GM21529 (cell line): ENCODE results near the gene SEPTIN10.
"Not testable (repeated sequence)": the region's sequence is repeated elsewhere in the genome, so short reads cannot be mapped to it uniquely, and the experiment has no call there.

ENCODE experiments used
- ATAC-seq: cut with Tn5 transposase; IDR thresholded peaks from one replicate; pipeline ENCODE4 v1.9.1; 2021; ENCODE audit not compliant: unreplicated experiment

The SEPTIN10 gene

DNA sequence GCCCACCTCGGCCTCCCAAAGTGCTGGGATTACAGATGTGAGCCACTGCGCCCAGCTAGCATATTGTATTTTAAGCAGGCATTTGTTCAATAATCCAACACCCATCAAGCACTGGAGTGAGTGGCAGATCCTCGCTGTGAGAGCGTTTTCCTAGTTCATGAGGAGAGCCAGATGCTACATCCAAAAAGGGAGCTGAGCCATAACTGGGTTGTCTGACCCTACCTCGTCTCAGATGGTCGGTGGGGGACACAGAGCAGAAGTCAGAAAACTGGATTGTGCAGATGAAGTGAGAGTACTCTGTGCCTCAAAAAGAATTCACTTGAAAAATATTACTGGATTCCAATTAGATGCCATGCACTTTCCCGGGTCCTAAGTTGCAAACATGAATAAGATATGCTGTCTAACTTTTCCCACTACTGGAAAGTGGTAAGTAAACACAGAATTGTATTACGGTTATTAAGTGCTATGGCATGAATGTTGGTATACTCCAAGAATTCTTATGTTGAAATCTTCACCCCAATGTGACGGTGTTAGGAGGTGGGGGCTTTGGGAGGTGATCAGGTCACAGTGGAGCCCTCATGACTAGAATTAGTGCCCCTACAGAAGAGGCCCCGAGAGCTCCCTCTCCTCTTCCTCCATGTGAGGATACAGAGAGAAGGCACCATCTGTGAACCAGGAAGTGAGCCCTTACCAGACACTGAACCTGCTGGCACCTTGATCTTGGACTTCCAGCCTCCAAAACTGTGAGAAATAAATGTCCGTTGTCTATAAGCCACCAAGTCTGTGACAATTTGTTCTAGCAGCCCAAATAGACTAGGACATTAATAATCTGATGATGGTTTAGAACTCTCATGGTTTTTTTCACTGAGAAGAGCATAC lies 21.9 kb upstream of the SEPTIN10 start:
- no peak for ATAC-seq

DNA sequence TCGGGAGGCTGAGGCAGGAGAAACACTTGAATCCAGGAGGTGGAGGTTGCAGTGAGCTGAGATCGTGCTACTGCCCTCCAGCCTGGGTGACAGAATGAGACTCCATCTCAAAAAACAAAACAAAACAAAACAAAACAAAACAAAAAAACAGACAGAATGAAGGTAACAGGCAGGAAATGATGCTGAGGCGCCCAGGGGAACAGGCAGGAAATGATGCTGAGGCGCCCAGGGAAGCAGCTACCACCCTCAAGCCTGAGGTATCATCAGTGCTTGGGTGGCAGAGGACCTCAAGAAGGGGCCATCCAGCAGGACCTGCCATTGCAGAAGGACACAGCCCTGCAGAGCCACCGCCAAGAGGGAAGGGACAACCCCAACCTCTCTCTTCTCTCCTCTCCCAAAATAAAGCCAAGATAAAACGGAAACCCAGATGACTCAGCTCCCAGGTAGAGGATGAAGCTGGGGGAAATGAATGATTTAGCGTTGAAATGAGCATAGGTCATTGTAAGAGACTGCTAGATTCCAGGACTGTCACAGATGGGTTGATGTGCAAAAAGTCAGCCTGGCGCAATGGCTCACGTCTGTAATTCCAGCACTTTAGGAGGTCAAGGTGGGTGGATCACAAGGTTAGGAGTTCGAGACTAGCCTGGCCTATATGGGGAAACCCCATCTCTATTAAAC lies 19.7 kb upstream of the SEPTIN10 start:
- no peak for ATAC-seq

DNA sequence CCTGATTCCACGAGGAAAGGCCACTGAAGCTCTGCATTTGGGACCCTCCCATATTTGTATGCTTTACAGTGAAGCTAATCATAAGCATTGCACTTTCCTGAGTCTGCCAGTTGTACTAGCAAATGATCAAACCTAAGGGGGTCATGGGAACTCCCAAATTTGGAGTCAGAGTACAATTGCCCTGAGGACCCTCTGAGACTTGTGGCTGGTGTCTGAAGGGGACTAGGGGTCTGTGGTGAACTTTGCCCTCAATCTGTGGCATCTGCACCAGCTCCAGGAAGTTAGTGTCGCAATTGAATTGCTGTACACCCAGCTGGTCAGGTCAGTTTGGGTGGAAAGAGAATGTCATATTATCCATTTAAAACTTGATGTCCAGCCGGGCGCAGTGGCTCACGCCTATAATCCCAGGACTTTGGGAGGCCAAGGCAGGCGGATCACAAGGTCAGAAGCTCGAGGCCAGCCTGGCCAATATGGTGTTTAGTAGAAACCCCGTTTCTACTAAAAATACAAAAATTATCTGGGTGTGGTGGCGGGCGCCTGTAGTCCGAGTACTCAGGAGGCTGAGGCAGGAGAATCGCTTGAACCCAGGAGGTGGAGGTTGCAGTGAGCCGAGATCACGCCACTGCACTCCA lies 18.5 kb upstream of the SEPTIN10 start:
- ATAC-seq, result no peak

DNA sequence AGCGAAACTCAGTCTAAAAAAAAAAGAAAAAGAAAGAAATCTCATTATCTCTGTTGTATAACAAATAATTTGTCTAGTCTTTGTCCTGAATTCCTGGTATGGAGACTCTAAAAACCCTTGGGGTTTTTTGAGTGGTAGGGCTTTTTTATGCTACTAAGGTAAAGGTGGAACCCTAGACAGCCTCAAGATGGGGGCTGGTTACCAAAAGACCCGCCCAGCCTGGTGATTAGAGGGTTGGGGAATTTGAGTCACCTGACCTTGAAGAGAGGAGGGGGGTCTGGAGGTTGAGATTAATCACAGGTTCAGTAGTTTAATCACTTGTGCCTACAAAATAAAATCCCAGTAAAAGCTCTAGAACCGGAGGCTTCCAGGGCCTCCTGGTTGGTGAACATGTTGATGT lies 18.0 kb upstream of the SEPTIN10 start:
- ATAC-seq, result no peak

DNA sequence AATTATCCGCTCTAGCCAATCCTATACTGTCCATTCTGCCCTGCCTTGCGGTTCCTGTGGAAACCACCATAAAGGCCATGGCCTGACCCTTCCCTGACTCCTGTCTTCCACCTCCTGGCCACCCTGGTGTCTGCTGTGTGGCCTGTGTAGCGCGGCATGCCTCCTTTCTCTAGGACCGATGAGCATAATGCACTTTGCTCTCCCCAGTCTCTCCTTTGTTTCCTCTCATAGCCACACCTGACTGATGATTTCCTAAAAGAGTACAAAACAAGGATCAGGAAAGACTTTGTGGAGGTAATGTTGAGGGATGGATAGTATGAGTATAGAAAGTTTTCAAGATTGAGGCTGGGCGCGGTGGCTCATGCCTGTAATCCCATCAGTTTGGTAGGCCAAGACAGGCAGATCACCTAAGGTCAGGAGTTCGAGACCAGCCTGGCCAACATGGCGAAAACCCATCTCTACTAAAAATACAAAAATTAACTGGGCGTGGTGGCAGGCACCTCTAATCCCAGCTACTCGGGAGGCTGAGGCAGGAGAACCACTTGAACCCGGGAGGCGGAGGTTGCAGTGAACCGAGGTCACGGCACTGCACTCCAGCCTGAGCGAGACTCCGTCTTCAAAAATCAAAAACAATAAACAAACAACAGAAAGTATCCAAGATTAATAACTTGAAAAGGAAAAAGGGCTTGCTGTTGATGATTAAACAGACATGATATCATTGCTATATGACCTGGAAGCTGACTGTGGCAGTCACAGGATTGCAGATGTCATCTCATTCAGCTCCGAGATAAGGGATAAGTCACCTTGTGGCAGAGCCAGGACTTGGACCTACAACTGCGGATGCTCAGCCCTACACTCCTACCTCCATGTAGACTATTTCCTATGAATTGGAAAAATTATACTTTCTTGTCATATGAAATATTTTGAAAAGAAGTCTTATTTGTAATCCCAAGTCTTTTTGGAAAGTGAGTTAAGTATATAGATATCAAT lies 17.0 kb upstream of the SEPTIN10 start:
- no peak for ATAC-seq

DNA sequence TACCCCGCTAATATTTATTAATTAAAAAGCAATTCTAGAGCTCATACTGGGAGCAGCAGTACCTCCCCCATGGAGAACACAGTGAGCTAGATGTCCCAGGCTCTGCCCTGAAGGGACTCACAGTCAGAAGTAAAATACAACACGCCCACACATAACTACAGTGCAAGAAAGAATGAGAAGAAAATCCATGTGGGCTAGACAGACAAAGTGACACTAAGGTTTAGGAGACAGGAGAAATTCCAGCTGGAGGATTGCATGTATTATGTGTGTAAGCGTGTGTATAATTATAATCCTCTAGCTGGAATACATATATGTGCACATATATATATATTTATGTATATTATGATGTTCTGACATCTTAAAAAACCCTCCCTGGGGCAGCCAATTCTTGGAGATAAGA lies 16.1 kb upstream of the SEPTIN10 start:
- no peak for ATAC-seq

DNA sequence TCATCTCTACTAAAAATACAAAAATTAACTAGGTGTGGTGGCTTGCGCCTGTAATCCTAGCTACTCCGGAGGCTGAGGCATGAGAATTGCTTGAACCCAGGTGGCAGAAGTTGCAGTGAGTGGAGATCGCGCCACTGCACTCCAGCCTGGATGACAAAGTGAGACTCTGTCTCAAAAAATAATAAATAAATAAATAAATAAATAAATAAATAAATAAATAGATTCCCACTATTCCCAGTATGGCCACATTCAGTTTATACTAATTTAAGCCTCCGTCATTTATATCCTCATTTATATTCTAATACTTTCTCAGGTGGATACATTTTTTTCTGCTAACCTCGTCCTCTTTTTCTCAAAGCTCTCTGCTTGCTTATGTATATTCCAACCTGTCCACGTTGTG lies 14.6 kb upstream of the SEPTIN10 start:
- ATAC-seq, result not testable (repeated sequence)

DNA sequence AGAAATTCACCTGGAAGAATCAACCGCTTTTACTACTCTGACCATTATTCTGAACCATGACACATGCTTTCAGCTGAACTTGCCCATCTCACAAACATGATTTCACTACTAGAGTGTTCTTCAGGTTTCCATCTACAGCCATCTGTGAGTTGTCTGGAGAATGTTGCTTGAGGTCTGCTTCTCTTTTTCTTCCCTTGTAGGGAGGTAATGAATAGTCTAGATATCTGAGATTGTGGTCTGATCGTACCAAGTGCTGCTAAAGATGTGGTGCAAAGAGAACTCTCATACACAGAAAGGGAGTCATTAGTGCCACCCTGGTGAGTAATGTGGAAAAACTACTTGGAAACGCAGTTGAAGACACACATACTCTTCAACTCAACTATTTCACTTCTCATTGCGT lies 10.6 kb upstream of the SEPTIN10 start:
- no peak for ATAC-seq

DNA sequence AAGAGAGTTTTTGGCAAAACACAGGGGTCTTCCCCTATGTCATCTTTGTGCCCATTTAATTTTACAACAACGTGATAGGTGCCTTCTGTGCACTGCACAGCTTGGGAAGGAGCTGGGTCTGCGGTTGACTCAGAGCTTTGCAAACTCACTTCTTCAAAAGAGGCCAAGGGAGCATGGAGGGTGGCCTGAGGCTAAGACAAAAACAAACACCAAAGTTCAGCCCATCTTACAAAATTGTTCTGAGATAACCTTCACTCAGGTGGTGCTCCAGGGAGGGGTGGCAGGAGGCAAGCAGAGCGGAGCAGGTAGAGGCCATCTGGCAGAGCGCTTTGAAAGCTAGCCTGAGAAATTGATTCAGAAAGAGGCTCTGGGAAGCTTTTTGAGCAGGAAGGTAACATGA lies 10.2 kb upstream of the SEPTIN10 start:
- no peak for ATAC-seq

DNA sequence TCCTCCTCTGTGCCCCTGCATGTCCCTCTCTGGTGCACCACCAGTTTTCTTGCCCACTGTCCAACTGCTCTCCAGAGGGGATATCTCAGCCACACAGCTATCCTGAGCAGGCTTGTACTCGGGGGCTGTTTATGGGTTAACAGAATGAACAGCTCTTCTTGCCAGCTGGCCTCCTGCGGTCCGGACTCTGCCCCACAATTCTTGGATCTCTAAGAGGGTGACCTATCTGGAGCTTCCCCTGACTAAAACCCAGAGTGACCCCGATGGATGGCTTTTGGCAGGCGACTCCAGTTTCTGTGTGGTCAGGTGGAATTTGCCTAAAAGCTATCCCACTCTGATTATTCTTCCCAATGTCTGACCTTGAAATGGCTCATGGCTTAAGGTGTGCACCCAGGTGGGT lies 9.5 kb upstream of the SEPTIN10 start:
- ATAC-seq, result no peak

DNA sequence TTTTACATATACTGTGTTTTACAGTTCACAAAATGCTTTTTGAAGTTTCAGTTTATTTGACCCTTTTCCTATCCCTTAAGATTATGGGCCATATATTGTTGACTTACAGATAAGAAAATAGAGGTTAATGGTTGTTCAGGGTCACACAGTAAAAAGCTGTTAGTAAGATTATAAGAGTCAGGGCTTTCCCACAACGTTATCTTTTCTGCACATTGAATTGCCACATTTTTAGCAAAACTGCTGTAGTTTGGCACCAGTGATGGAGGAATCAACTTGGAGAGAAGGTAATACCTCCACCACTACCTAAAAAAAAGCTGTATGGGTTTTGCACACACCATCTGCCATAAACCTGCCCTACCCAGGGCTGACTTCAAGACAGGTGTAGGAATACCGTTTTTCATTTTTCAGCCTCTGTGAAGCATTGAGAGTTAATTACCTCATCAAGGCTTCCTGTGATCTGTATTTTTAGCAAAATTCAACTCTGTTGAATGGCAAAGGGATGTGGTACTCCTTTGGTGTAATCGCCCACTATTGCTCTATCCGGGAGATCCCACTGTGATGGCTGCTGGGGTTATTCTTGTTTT lies 5.4 kb upstream of the SEPTIN10 start:
- no peak for ATAC-seq

DNA sequence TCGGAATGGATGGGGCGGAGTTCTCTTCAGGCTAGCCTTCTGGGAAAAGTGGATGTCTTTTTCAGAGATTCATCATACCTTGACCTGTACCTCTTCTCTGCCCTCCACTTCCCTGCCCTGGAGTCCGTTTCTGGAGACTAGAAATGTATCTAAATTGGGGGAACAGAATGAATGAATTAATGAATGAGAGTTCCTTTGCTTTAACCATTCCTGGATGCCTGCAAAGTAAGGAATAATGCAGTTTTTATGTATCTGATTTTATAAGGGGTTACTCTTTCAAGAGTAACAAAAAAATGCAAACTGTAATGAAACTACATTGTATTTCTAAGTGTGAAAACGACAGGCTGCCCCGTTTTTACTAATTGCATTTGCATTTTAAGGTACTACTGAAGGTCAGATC lies 2.4 kb upstream of the SEPTIN10 start:
- ATAC-seq, result no peak

DNA sequence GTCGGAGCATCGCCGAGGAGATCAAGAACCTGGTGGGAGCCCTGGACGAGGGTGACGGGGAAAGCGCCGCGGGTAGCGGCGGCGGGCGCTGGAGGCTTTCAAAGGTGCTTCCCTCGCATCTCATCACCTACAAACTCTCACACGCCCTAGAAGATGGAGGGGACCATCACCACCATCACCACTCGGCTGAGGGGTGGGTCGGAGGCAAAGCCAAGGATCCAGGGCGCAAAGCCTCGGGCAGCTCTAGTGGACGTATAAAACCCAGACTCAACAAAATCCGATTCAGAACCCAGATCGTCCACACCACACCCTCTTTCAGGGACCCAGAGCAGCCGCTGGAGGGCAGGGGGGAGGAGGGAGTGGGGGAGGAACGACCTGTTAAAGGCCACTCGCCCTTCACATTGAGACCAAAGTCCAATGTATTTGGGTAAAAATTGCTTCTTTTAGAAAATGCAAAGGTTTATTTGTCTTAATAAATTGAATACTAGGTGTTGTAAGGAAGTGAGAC lies 1.9 kb upstream of the SEPTIN10 start:
- ATAC-seq, result no peak

DNA sequence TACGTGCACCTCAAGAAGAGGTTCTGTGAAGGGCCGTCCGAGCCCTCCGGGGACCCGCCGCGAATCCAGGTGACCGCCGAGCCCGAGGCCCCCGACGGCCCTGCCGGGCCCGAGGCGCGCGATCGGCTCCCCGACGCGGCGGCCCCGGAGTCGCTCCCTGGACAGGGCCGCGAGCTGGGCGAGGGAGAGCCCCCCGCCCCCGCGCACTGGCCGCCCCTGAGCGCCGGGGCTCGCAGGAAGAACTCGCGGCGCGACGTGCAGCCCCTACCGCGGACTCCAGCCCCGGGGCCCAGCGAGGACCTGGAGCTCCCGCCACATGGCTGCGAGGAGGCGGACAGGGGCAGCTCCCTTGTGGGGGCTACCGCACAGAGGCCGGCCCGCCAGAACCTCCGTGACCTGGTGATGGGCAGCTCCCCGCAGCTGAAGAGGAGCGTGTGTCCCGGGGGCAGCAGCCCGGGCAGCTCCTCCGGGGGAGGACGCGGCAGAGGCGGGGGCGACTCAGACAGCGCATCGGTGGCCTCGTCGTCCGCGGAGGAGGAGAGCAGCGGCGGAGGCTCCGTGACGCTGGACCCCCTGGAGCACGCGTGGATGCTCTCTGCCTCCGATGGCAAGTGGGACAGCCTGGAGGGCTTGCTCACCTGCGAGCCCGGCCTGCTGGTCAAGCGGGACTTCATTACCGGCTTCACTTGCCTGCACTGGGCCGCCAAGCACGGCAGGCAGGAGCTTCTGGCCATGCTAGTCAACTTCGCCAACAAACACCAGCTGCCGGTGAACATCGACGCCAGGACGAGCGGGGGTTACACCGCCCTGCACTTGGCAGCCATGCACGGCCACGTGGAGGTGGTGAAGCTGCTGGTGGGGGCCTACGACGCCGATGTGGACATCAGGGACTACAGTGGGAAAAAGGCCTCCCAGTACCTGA lies 1.2 kb upstream of the SEPTIN10 start:
- no peak for ATAC-seq

DNA sequence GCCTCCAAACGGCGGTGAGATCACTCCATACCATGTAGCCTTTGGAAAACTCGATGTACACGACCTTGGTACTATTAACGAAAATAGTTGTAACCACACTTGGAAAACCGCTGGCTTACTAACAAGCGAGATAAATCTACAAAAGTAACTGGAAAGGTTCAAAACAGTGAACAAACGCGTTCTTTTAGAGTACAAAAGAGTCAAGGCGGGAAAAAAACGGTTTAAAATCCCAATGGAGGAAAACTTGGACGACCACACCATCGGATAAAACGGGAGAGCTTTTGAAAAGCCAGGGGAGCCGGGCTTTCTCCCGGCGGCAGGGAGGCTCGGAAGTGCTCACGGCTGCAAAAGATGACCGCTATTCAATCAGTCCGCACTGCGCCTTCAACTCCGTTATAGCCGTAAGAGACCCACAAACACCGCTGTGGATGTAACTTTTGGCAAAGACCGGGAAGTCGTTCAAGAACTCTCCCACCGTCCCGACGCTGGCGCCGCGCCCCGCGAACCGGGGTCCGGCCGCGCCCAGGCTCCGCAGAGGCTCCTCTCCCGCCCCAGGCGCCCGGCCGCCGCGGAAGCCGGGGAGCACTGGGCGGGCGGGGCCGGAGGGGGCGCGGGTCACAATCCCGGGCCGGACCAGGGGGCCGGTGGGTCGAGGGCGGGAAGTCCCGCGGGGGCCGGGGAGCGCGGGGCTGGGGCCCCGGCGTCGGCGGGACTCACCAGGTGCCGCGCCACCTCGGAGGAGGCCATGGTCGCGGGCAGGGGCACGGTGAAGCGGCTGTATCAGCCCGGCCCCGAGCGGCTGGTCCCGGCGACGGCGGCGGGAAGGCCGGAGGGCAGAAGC lies 465 bp downstream of the SEPTIN10 start:
- peak; percentile 37 for ATAC-seq

DNA sequence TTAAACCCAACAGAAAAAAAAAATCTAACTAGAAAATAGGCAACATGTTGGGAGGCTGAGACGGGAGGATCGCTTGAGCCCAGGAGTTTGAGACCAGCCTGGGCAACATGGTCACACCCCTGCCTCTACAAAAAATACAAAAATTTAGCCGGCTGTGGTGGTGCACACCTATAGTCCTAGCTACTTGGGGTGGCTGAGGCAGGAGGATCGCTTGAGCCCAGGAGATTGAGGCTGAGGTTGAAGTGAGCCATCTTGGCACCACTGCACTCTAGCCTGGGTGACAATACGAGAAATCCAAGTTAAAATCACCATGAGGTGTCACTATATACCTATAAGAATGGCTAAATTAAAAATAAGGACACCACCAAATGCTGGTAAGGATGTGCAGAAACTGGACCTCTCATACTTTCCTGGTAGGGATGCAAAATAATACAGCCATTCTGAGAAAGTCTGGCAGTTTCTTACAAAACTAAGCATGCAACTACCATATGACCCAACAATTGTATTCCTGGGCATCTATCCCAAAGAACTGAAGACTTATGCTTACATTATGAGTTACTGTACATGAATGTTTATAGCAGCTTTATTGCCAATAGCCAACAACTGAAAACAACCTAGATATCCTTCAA lies 2.2 kb downstream of the SEPTIN10 start:
- ATAC-seq, result no peak

DNA sequence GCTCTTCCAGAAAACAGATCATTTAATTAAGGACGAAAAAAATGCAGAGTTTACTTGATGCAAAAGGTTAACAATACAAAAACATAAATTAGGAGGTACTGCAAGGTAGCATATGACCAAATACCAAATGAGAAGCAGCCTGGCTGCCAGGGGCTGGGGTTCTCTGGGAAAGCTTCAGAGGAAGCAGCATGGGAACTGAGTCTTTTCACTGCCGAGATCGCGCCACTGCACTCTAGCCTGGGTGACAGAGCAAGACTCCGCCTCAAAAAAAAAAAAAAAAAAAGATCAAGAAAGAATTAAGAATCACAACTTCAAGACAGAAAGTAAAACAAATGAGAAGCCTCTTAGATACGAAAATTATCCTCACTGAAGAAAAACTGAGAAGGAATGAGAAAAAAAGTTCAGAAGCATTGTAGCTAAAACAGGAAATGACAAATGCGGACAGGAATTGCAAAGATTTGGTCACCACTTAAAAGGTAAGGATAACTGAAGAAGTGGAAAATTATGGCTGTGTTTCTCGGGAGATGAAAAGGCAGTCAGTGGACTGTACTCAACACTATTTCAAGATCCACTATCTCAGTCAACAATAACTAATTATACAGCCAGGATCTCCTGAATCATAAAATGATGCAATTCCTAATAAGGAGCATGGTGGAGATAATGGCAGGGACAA lies 4.3 kb downstream of the SEPTIN10 start:
- ATAC-seq, result no peak
